Dermis lymphatic vessel endothelial cell (primary cell): ENCODE measurements around the gene USP2. TPM values are rescaled to one million over a fixed set of nuclear protein-coding genes. Genes with fewer than 3 reads are reported as not detected.

Experiments
- total RNA-seq: library from RNA; depleted of rRNA; stranded (reverse); fragments of >200 nt; gene quantifications from 2 replicates; pipeline ENCODE4 v1.2.1, GENCODE V29; 2014

Gene USP2
- under 0.01 and 0.26 TPM in 2 replicates for total RNA-seq

DNA sequence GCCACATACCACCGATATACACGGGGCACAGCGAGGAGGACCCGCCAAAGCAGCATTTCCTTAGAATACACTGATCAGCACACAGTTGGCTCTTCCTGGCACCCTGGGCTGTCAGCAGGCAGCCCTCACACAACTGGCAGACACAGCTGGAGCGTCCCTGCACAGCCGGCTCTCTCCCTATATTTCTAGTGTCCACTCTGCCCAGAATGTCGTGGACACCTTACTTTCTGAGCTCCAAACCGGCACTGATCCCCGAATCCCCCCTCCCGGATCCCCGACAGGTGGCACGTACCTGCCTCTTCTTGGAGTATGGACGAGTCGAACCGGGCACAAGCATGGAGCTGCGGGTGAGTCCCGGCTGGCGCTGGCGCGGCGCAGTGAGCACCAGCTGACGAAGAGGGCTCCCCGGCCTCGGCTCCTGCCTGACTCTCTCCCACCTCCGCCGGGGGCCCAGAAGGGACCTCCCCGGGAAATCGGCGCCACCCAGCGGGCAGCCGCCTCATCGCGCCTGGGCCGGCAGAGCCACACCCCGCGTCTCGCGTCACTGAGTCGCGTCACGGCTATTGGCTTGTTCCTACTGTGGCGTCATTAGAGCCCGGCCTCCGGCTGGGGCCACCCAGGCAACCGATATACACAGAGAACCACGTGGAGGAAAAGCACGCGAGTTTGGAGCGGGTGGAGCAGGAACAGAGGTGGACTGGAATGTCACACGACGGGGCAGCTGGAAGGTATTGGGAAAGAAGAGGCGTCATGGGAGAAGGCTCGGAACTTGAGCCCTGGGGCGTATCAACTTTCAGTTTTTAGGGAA is at the start of gene USP2:
TSS of gene USP2 (minus strand) at position 510 of the 808 bp plus-strand sequence. CDS start 8,210 bp downstream, outside the sequence.

GRCh38 chr11:119422809-119423508 is 41.5 kb upstream of the USP2 start, which contains the start of gene THY1:
Gene THY1, minus strand, starts transcription at chr11:119423172. Its CDS starts 2,267 bp downstream, at chr11:119420905.

GRCh38 chr11:119346605-119347004 is 34.9 kb downstream of the USP2 start, which contains the start of gene MFRP:
Gene MFRP, minus strand, starts transcription at chr11:119346705. Its CDS starts 192 bp downstream, at chr11:119346513.

DNA sequence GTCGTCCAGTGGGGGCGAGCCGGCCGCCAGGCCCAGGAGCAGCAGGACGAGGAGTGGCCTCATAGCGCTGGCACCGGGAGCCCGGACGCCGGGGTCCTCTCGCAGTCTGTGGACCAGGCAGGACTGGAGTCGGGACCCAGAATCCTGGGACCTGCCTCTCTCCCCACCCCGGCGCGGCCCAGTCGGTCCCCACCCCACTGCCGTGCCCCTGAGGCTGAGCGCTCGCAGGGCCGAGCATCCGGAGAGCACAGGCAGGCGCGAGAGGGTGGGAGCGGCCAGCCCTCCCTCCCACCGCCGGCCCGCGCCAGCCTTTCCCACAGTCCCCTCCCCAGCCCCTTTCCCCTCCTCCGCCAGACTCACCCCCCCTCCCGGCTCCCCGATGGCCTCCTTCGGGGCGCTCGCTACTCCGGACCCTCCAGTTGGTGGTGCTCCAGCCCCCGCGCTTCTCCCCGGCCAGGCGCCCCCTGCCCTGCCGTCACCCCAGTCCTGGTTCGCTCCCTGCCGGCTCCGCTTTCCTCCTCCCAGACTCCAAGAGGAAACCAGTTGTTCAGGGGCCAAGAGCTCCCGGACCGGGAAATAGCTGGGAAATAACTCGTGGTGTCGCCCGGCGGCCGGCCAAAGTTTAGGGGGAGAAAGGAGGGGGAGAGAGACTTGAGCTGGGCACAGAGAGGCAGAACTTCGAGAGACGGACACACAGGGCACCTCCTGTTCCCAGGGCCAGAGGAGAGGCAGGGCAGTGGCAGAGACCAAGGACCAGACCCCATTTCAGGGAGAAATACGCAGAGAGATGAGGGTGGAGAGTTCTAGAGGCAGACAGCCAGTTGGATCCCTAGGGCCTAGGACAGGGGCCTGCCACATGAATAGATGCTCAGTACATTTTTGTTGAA is 40.9 kb downstream of the USP2 start, which contains the start of gene C1QTNF5:
TSS of gene C1QTNF5 (minus strand) at position 549 of the 887 bp plus-strand sequence. CDS start at position 63, 486 bp downstream.

GRCh38 chr11:119334174-119334930 is 47.1 kb downstream of the USP2 start, which contains the start of gene RNF26:
Gene RNF26, plus strand, starts transcription at chr11:119334527. Its CDS starts 596 bp downstream, at chr11:119335123.

DNA sequence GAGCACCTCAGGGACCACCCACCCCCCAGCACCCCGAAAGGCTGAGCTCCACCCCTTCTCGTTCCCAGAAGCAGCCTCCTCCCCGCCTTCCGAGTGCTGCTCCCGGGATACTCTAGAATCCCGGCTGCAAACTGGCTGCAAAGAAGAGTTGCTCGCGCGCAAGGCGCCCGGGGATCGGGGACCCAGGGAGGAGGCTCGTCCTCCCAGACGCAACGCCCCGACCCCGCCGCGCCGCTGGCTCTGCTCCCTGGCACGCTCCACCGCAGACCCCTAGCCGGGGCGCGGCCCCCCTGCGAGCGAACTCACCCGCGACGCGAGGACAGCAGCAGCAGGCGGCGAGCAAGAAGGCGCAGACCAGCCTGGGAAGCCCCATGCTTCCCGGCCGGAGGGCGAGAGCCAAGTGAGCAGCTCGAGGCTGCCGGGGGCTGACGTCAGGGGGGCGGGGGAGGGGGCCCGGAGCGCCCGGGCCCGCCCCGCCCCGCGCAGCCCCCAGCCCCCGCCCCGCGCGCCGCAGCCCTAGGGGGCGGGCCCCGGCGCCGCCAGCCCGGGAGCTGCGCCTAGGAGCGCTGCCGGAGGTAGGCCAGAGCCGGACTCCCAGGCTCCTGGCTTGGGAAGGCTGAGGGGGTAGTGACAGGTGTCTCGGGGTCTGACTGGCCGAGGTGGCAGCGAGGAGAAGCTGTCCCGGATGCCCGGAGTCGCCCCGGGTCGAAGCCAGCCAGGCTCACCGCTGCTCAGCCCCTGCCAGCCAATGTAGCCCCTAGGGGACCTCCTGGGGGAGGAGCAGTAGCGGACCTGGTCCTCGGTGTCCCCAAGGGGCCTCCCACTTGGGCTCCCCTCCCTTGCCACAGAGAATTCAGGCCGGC is 64.5 kb downstream of the USP2 start, which contains the start of gene MCAM:
TSS of gene MCAM (minus strand) at position 402 of the 863 bp plus-strand sequence. CDS start at position 373, 29 bp downstream.

Other genes starting within 250 kb of the USP2 start
- gene ABCG4, start 232.6 kb downstream of the USP2 start, total RNA-seq, result under 0.01 TPM in 2 replicates
- gene NLRX1, start 213.0 kb downstream of the USP2 start, total RNA-seq, result 9.5 and 11.1 TPM in 2 replicates
- gene NHERF4, start 196.2 kb downstream of the USP2 start, total RNA-seq, result 0.17 TPM in 1 of 2 replicates, not detected in the other
- gene CBL, start 175.4 kb downstream of the USP2 start, total RNA-seq, result 8.1 and 8.8 TPM in 2 replicates
- gene MCAM, start 64.6 kb downstream of the USP2 start, total RNA-seq, result 17.2 and 35.5 TPM in 2 replicates
- 2.1 and 2.3 TPM in 2 replicates for gene RNF26, start 47.2 kb downstream of the USP2 start, total RNA-seq
- 80.2 and 89.1 TPM in 2 replicates for gene C1QTNF5, start 40.8 kb downstream of the USP2 start, total RNA-seq
- gene MFRP, start 35.0 kb downstream of the USP2 start, total RNA-seq, result under 0.01 TPM in 1 of 2 replicates, not detected in the other
- gene THY1, start 41.5 kb upstream of the USP2 start, total RNA-seq, result 1.5 and 3.7 TPM in 2 replicates